GM23338 (cell line): ENCODE results near the gene CXCL6. TPM values are rescaled to one million over a fixed set of nuclear protein-coding genes. Genes with fewer than 3 reads are reported as not detected.

Source experiments
- ATAC-seq: fragments of 200-7000 bp; cut with Tn5 transposase; 3 replicates; pipeline ENCODE4 v1.9.1; 2020
- DNase-seq: peaks from one replicate; pipeline ENCODE4 v3.0.0-alpha.2; 2015; ENCODE audit warnings: low spot score
- H2AFZ ChIP-seq: fragments of 200-600 bp; sonication (generic); 2 replicates; pipeline ENCODE4 v1.8.0; 2016; ENCODE audit warnings: antibody characterized with exemption, mild to moderate bottlenecking, moderate library complexity
- H3F3A ChIP-seq: fragments of 200-600 bp; sonication (generic); replicated peaks from 2 replicates; pipeline ENCODE4 v1.8.0; 2017; ENCODE audit warnings: antibody characterized with exemption, mixed run types, low read depth
- H3K27ac ChIP-seq: fragments of 200-600 bp; sonication (generic); 2 replicates; pipeline ENCODE4 v1.6.1; 2016; ENCODE audit warnings: low read depth
- H3K27me3 ChIP-seq: fragments of 200-600 bp; sonication (generic); 2 replicates; pipeline ENCODE4 v1.8.0; 2016; ENCODE audit warnings: mild to moderate bottlenecking, mixed run types, moderate library complexity; ENCODE audit not compliant: insufficient read depth
- H3K36me3 ChIP-seq: fragments of 200-600 bp; sonication (generic); 2 replicates; pipeline ENCODE4 v1.8.0; 2016; ENCODE audit warnings: mild to moderate bottlenecking; ENCODE audit not compliant: insufficient read depth
- H3K4me1 ChIP-seq: fragments of 200-600 bp; sonication (generic); 2 replicates; pipeline ENCODE4 v1.8.0; 2016; ENCODE audit warnings: mild to moderate bottlenecking, moderate library complexity; ENCODE audit not compliant: insufficient read depth
- H3K4me2 ChIP-seq: fragments of 200-600 bp; sonication (generic); 2 replicates; pipeline ENCODE4 v1.7.1; 2017; ENCODE audit warnings: mixed run types
- H3K4me3 ChIP-seq: fragments of 200-600 bp; sonication (generic); 2 replicates; pipeline ENCODE4 v1.6.1; 2016; ENCODE audit warnings: mixed run types
- H3K79me2 ChIP-seq: fragments of 200-600 bp; sonication (generic); replicated peaks from 2 replicates; pipeline ENCODE4 v1.8.0; 2017; ENCODE audit warnings: mild to moderate bottlenecking; ENCODE audit not compliant: insufficient read depth
- H3K9me2 ChIP-seq: fragments of 200-600 bp; sonication (generic); 2 replicates; pipeline ENCODE4 v1.8.0; 2017; ENCODE audit not compliant: insufficient read depth
- H4K20me1 ChIP-seq: fragments of 200-600 bp; sonication (generic); replicated peaks from 2 replicates; pipeline ENCODE4 v1.8.0; 2017; ENCODE audit warnings: mild to moderate bottlenecking; ENCODE audit not compliant: insufficient read depth
- H3K27ac Mint-ChIP-seq: 2 replicates; pipeline ENCODE4 v1.8.0; 2020; ENCODE audit warnings: inconsistent platforms, mild to moderate bottlenecking, moderate library complexity, mixed read lengths
- H3K27me3 Mint-ChIP-seq: 3 replicates; pipeline ENCODE4 v1.8.0; 2022; ENCODE audit warnings: low read depth, mild to moderate bottlenecking, moderate library complexity, mixed read lengths, inconsistent platforms; ENCODE audit not compliant: insufficient read depth, poor library complexity
- H3K36me3 Mint-ChIP-seq: 3 replicates; pipeline ENCODE4 v1.8.0; 2021; ENCODE audit warnings: low read depth, mild to moderate bottlenecking, inconsistent platforms, moderate library complexity, mixed read lengths
- H3K4me1 Mint-ChIP-seq: 3 replicates; pipeline ENCODE4 v1.8.0; 2020; ENCODE audit warnings: mild to moderate bottlenecking, inconsistent platforms, mixed read lengths
- H3K4me3 Mint-ChIP-seq: 3 replicates; pipeline ENCODE4 v1.8.0; 2021; ENCODE audit warnings: moderate library complexity, mild to moderate bottlenecking, inconsistent platforms, mixed read lengths
- H3K9me3 Mint-ChIP-seq: 3 replicates; pipeline ENCODE4 v1.8.0; 2020; ENCODE audit warnings: moderate library complexity, mild to moderate bottlenecking, inconsistent platforms, mixed read lengths
- EZH2 ChIP-seq: fragments of 200-600 bp; sonication (generic); IDR thresholded peaks from one replicate; pipeline ENCODE4 v1.8.0; 2017; ENCODE audit warnings: antibody characterized with exemption, mild to moderate bottlenecking, low read depth; ENCODE audit not compliant: unreplicated experiment
- EZH2phosphoT487 ChIP-seq: fragments of 200-600 bp; sonication (generic); IDR thresholded peaks from one replicate; pipeline ENCODE4 v1.8.1; 2018; ENCODE audit warnings: antibody characterized with exemption; ENCODE audit not compliant: unreplicated experiment
- POLR2AphosphoS5 ChIP-seq: IDR thresholded peaks from 2 replicates; pipeline ENCODE4 v1.6.1; 2016; ENCODE audit warnings: antibody characterized with exemption, low read depth
- REST ChIP-seq: IDR thresholded peaks from one replicate; pipeline ENCODE4 v1.6.1; 2018; ENCODE audit warnings: antibody characterized with exemption; ENCODE audit not compliant: unreplicated experiment
- STAT1 ChIP-seq: IDR thresholded peaks from one replicate; pipeline ENCODE4 v1.6.1; 2016; ENCODE audit warnings: antibody characterized with exemption; ENCODE audit not compliant: unreplicated experiment
- ZNF331 ChIP-seq: fragments of 250-450 bp; sonication (Bioruptor Pico); IDR thresholded peaks from 2 replicates; pipeline ENCODE4 v1.5.0; 2020; ENCODE audit warnings: low read depth, mild to moderate bottlenecking, moderate library complexity
- polyA plus RNA-seq: library from polyadenylated mRNA; unstranded; fragments of >200 nt; fragmentation: Nextera tagmentation; extraction: Ambion mirVana; gene quantifications from 2 replicates; pipeline ENCODE4 v1.2.1, GENCODE V29; 2016
- total RNA-seq: library from RNA; depleted of rRNA; stranded (reverse); fragments of >200 nt; shearing (Covaris generic); gene quantifications from 2 replicates; pipeline ENCODE4 v1.2.3, GENCODE V29; 2014
- TF ChIP-seq, protein P1 (sequence below): IDR thresholded peaks from 2 replicates; pipeline ENCODE4 v1.6.1; 2016; ENCODE audit warnings: antibody characterized with exemption
- TF ChIP-seq, protein P2 (sequence below), 2 experiments: fragments of 200-600 bp in 1 of 2; sonication (generic) in 1 of 2; conservative IDR thresholded peaks; 2 replicates each; pipeline versions ENCODE4 v1.5.1 to v1.6.1; 2016 to 2017; ENCODE audit warnings: antibody characterized with exemption in 2 of 2, low read depth in 2 of 2, mild to moderate bottlenecking in 2 of 2, moderate library complexity in 1 of 2

The CXCL6 gene
- total and polyA plus RNA-seq, 2 experiments from 2014 or later = 7.2 to 11.8 TPM

GRCh38 chr4:73874386-73874785 is 37.9 kb downstream of the CXCL6 start:
- no peak overlapping the region for H3K4me2 ChIP-seq
- peaks cover 5% of the 10 kb centered on the region for H3K27me3 Mint-ChIP-seq
- DNase-seq (no peak), ATAC-seq (no peak)
- H3K27me3 ChIP-seq = peaks cover 12% of the 10 kb centered on the region
- no peaks in the 10 kb centered on the region for H3K9me3 Mint-ChIP-seq
- H3F3A ChIP-seq = no peaks in the 10 kb centered on the region
- peaks cover 12% of the 10 kb centered on the region for H3K4me1 Mint-ChIP-seq
- peaks cover 8% of the 10 kb centered on the region; the same call in 1 of the 2 replicates for H3K4me1 ChIP-seq
- H3K4me3 ChIP-seq = no peak overlapping the region
- H3K36me3 ChIP-seq = no peaks in the 10 kb centered on the region
- H3K4me3 Mint-ChIP-seq = no peak overlapping the region
- H3K27ac ChIP-seq = no peak overlapping the region
- TF ChIP-seq EZH2 = no peak
- no peak for TF ChIP-seq ZNF331 (CRISPR knock-in tag)
- no peak for TF ChIP-seq REST
- TF ChIP-seq, protein P1, sequence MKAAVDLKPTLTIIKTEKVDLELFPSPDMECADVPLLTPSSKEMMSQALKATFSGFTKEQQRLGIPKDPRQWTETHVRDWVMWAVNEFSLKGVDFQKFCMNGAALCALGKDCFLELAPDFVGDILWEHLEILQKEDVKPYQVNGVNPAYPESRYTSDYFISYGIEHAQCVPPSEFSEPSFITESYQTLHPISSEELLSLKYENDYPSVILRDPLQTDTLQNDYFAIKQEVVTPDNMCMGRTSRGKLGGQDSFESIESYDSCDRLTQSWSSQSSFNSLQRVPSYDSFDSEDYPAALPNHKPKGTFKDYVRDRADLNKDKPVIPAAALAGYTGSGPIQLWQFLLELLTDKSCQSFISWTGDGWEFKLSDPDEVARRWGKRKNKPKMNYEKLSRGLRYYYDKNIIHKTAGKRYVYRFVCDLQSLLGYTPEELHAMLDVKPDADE = no peak
- TF ChIP-seq STAT1 = no peak
- no peak for TF ChIP-seq EZH2phosphoT487
- TF ChIP-seq, protein P2, sequence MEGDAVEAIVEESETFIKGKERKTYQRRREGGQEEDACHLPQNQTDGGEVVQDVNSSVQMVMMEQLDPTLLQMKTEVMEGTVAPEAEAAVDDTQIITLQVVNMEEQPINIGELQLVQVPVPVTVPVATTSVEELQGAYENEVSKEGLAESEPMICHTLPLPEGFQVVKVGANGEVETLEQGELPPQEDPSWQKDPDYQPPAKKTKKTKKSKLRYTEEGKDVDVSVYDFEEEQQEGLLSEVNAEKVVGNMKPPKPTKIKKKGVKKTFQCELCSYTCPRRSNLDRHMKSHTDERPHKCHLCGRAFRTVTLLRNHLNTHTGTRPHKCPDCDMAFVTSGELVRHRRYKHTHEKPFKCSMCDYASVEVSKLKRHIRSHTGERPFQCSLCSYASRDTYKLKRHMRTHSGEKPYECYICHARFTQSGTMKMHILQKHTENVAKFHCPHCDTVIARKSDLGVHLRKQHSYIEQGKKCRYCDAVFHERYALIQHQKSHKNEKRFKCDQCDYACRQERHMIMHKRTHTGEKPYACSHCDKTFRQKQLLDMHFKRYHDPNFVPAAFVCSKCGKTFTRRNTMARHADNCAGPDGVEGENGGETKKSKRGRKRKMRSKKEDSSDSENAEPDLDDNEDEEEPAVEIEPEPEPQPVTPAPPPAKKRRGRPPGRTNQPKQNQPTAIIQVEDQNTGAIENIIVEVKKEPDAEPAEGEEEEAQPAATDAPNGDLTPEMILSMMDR (conservative IDR thresholded peaks at IDR 0.05; ENCODE audit: low read depth in 2 of 2) = no peak
- no peak for TF ChIP-seq POLR2AphosphoS5
- no peak overlapping the region for H3K27ac Mint-ChIP-seq
- H3K79me2 ChIP-seq = no peaks in the 10 kb centered on the region
- no peaks in the 10 kb centered on the region for H3K9me2 ChIP-seq
- no peak overlapping the region for H2AFZ ChIP-seq
- no peaks in the 10 kb centered on the region for H4K20me1 ChIP-seq
- no peaks in the 10 kb centered on the region for H3K36me3 Mint-ChIP-seq

DNA sequence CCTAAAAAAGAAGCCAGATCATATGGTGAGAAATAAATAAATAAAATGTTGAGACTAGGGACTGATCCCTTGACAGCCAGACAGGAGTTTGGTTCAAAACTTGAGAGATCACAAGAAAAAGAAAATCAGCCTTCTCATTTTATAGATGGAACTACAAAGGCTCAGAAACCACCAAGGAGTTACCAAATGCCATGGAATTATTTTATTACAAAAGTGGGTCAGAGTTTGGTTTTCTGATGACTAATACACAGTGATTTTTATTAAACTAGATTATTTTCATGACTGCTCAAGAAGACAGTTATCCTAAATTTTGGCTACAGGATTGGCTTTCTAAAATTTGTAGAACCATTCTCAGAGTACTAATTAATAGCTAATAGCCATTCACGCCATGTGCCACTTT is 38.9 kb downstream of the CXCL6 start:
- H3F3A ChIP-seq = no peaks in the 10 kb centered on the region
- no peak for TF ChIP-seq REST

More for the DNA sequence above, 38.9 kb downstream of the CXCL6 start:
- H2AFZ ChIP-seq = no peak overlapping the region
- Mint-ChIP-seq H3K9me3 (no peaks in the 10 kb centered on the region), H3K4me1 (0 out of 3 replicates have a peak, but pooled peaks cover 3% of the 10 kb centered on the region), H3K36me3 (no peaks in the 10 kb centered on the region), H3K4me3 (no peak overlapping the region), H3K27ac (no peak overlapping the region), H3K27me3 (no peaks in the 10 kb centered on the region)
- no peaks in the 10 kb centered on the region for H3K9me2 ChIP-seq
- H3K79me2 ChIP-seq = no peaks in the 10 kb centered on the region
- H4K20me1 ChIP-seq = no peaks in the 10 kb centered on the region
- peaks cover under 1% of the 10 kb centered on the region; the same call in 1 of the 2 replicates for H3K4me1 ChIP-seq
- no peaks in the 10 kb centered on the region for H3K36me3 ChIP-seq
- no peak for ATAC-seq
- no peak overlapping the region for H3K27ac ChIP-seq
- peaks cover 3% of the 10 kb centered on the region; the same call in 1 of the 2 replicates for H3K27me3 ChIP-seq
- DNase-seq = no peak
- no peak overlapping the region for H3K4me3 ChIP-seq
- no peak overlapping the region for H3K4me2 ChIP-seq
